Cardiac septum (tissue), 1 donor: ENCODE data around the gene GSTT2. TPM values are rescaled to one million over a fixed set of nuclear protein-coding genes. Genes with fewer than 3 reads are reported as not detected.

Experiments
- DNase-seq: peaks from one replicate; pipeline ENCODE4 v3.0.0-alpha.2; 2020; ENCODE audit warnings: low spot score
- intact Hi-C: fragments of 100-400 bp; cut with DNase I; formaldehyde crosslinking; loops from one replicate; pipeline ENCODE4 v1.14.0; 2022
- total RNA-seq: library from RNA; stranded (reverse); fragmentation: NEBNext Ultra II Directional; extraction: Animal tissue kit (Norgen Biotek cat#: 25700); gene quantifications from one replicate; pipeline ENCODE4 v1.2.1, GENCODE V29; 2021
- donor health status: DM: no; HTN: no; CAD: no.

GSTT2 gene
- total RNA-seq, 1 donor from 2014 or later, result 0.43 TPM

GRCh38 chr22:24030186-24030702 lies 50.3 kb downstream of the GSTT2 start:
- intact Hi-C loops, result no loop called here

More at GRCh38 chr22:24030186-24030702, 50.3 kb downstream of the GSTT2 start:
- no peak for DNase-seq

Other genes starting within 250 kb of the GSTT2 start
- 3.0 TPM for gene ZNF70, start 229.0 kb upstream of the GSTT2 start, total RNA-seq
- 2.1 TPM for gene VPREB3, start 225.7 kb upstream of the GSTT2 start, total RNA-seq
- gene C22orf15, start 217.1 kb upstream of the GSTT2 start, total RNA-seq, result not detected
- gene CHCHD10, start 212.2 kb upstream of the GSTT2 start, total RNA-seq, result 1,008 TPM
- 6.2 TPM for gene MMP11, start 207.3 kb upstream of the GSTT2 start, total RNA-seq
- 50.4 TPM for gene SMARCB1, start 193.2 kb upstream of the GSTT2 start, total RNA-seq
- gene DERL3, start 141.1 kb upstream of the GSTT2 start, total RNA-seq, result 2.2 TPM
- 19.7 TPM for gene SLC2A11, start 122.3 kb upstream of the GSTT2 start, total RNA-seq
- 317 TPM for gene MIF, start 85.8 kb upstream of the GSTT2 start, total RNA-seq
- 21.1 TPM for gene GSTT2B, start 18.9 kb upstream of the GSTT2 start, total RNA-seq
- 3.5 TPM for gene DDTL, start 13.2 kb upstream of the GSTT2 start, total RNA-seq
- 128 TPM for gene DDT, start 5.7 kb upstream of the GSTT2 start, total RNA-seq
- gene GSTT4, start 25.3 kb downstream of the GSTT2 start, total RNA-seq, result not detected
- 38.0 TPM for gene CABIN1, start 31.2 kb downstream of the GSTT2 start, total RNA-seq
- gene SUSD2, start 201.4 kb downstream of the GSTT2 start, total RNA-seq, result 3.1 TPM